Effector CD4-positive, alpha-beta T cell (primary cell): ENCODE data around the gene TRIP4.
"Not testable (repeated sequence)": the region's sequence is repeated elsewhere in the genome, so short reads cannot be mapped to it uniquely, and the experiment has no call there.

Experiments used
- DNase-seq: peaks from one replicate; pipeline ENCODE4 v3.0.0-alpha.2; 2020

Gene TRIP4

DNA sequence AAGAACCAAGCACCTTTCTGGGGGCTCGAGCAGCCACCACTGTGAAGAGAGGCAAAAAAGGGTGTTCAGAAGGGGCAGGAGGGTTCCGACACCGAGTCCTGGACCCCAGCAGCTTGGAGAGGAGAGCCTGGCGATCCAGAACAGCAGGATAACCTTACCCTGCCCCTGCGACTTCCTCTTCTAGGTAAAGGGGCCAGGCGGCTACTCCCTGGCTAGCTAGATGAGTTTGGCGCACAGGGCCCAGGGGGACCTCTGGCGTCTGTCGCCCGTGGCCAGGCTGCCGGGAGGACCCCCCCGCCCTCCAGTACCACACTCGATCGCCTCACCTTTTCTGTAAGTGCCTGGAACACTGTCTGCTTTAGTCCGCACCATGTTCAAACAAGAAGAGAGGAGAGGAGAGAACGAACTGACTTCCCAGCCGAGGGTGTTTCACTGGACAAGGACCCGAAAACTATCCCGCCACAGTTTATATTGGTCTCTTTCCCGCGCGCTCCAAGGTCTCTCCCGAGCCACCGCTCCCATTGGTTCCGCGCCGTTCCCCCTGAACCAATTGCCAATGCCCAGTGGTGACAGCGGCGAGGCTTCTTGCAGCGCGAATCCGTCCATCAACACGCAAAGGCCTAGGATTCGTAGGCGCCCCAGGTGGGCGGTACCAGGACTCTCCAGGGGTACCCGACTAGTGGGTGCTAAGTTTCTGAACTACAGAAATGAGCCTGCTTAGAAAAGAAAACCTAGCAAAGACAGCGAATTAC is 6.5 kb upstream of the TRIP4 start, which contains the start of gene PCLAF:
Gene PCLAF (minus strand): TSS at position 442 of the 752 bp plus-strand sequence. CDS start 70 bp downstream, at position 372.
- DNase-seq = peak; percentile 92

- DNase-seq = no peak
These were observed 3.9 kb upstream of the TRIP4 start for GRCh38 chr15:64383760-64384159.

GRCh38 chr15:64386291-64386690 is 1.3 kb upstream of the TRIP4 start:
- DNase-seq = no peak

GRCh38 chr15:64389036-64389435 is 1.4 kb downstream of the TRIP4 start:
- no peak for DNase-seq

DNA sequence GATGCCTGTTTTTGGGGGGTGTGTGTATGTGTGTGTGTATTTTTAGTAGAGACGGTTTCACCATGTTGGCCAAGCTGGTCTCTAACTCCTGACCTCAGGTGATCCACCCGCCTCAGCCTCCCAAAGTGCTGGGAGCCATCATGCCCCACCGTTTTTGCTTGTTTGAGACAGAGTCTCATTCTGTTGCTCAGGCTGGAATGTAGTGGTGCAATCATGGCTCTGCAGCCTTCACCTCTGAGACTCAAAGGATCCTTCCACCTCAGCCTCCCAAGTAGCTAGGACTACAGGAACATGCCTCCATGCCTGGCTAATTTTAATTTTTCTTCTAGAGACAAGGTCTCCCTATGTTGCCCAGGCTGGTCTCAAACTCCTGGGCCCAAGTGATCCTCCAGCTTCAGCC is 4.8 kb downstream of the TRIP4 start:
- not testable (repeated sequence) for DNase-seq

DNA sequence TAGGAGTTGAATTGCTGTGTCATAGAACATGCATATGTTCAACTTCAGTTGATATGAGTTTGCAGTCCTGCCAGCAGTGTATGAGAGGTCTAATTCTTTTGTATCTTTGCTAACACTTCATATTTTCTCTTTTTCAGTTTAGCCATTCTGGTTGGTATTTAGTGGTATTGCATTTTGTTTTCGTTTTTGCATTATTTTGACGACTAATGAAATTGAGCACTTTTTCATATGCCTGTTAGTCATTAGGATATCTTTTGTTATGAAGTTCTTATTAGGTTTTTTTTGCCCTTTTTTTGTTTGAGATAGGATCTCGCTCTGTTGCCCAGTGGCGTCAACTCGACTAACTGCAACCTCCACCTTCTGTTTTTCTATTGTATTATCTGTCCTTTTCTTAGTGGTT is 9.2 kb downstream of the TRIP4 start:
- DNase-seq = no peak

- no peak for DNase-seq
These were observed 10.9 kb downstream of the TRIP4 start for GRCh38 chr15:64398575-64398974.

DNA sequence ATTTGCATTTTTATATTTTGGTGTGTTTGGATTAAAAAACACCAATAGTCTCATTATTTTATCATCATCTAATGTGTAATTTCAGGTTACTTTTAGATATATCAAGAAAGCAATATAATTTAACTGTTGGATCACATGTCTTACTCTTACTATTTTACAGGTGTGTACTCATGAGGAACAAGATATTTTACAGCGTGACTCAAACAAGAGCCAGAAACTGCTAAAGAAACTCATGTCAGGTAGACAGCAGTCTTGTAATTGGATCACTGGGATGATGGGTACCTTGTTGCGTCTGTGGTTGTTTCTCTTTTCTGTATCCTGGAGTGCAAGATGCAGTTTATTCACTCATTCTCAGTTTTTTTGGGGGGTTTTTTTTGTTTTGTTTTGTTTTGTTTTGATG is 12.9 kb downstream of the TRIP4 start:
- no peak for DNase-seq

- DNase-seq = no peak
These were observed 24.6 kb downstream of the TRIP4 start for GRCh38 chr15:64412216-64412615.

DNA sequence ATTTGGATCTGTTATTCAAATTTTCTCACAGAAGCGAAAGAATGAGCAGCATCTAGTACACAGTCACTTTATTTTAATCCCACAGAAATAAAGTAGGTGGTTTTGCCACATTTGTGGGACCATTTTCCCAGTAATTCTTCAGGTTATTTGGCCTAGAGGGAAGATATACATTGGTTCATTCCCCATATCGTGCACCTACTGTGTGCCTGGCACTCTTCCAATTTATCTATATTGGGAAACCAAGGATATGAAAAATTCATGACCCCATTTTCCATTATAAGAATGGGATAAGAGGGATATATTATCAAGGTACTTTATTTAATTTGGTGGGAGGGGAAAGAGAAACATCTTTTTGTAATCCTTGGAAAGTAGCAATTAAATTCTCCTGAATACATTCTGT is 35.1 kb downstream of the TRIP4 start:
- DNase-seq = no peak

- no peak for DNase-seq
These were observed 36.3 kb downstream of the TRIP4 start for GRCh38 chr15:64423970-64424369.

GRCh38 chr15:64425221-64425620 is 37.6 kb downstream of the TRIP4 start:
- no peak for DNase-seq

GRCh38 chr15:64426845-64427465 is 39.3 kb downstream of the TRIP4 start:
- no peak for DNase-seq

DNA sequence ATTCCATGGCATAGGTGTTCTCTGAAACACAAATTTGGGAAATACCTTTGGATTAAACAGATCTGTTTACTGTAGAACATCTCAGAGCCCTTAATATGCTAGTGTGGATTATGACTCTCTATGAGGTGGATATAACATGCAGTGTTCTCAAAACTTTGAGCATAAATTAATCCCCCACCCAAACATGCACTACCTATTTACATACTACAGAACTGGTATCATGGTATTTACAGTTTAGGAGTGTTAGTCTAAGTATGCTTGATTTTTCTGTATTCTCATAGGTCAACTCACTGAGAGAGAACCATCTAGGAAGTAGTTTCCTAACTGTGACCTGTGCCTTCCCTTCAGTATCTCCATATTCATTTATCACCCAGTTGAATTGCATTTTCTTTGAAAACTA is 41.8 kb downstream of the TRIP4 start:
- DNase-seq = no peak

- DNase-seq = peak; percentile 24
These were observed 42.5 kb downstream of the TRIP4 start for GRCh38 chr15:64430000-64430735.

- no peak for DNase-seq
These were observed 50.3 kb downstream of the TRIP4 start for GRCh38 chr15:64437982-64438381.

- no peak for DNase-seq
These were observed 51.2 kb downstream of the TRIP4 start for GRCh38 chr15:64438653-64439447.

GRCh38 chr15:64441852-64442251 is 54.2 kb downstream of the TRIP4 start:
- DNase-seq = no peak

DNA sequence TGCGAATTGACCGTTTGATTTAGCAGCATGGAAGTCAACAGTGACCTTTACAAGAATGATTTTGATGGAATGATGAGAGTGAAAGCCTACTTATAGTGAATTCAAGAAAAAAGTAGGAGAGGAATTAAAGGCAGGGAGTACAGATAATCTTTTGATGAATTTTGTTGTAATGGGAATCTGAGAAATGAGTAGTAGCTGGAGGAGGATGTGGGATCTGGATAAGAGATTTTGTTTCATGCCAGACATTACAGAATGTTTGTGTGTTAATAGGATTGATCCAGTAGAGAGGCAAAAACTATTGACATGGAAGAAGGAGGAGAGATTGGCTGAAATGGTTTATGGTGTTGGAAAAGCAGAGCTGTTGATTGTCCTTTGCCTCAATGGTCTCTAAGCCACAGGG is 55.4 kb downstream of the TRIP4 start:
- no peak for DNase-seq

GRCh38 chr15:64443747-64444621 is 56.3 kb downstream of the TRIP4 start:
- DNase-seq = no peak

DNA sequence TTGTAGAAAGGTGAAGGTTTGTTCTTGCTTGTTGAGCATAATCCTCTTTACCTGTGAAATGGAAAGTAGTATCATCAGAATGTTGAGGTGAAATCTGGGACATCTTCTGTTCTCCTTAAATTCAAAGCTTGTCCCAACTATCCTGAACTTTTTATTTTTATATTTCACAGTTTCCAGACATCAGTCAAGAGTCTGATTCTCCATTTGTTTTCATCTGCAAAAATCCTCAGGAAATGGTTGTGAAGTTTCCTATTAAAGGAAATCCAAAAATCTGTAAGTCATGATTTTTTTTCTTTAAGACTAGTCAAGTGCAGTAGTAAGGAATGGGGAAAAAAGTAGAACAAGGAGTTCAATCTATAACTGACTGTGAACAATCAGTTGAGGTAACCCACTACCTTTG is 57.2 kb downstream of the TRIP4 start:
- DNase-seq = no peak
